ENCODE data around the gene GLRX3. TPM values are rescaled to one million over a fixed set of nuclear protein-coding genes. Genes with fewer than 3 reads are reported as not detected.

The GLRX3 gene
- total and polyA plus RNA-seq, 2 of the 13 experiments (the other 11 are each of a cell fraction or from before 2014, with no cell fraction given): 91.4 to 135 TPM

GRCh38 chr10:130190055-130190736, 54.0 kb downstream of the GLRX3 start (continued):
- TF ChIP-seq HMG20A (CRISPR knock-in tag; IDR thresholded peaks at IDR 0.05; ENCODE audit: borderline replicate concordance) (no peak), NRL (CRISPR knock-in tag; IDR thresholded peaks at IDR 0.05; ENCODE audit: borderline replicate concordance) (0 out of 2 replicates have a peak, but pooled peaks have one; percentile 17), ZNF749 (CRISPR knock-in tag; IDR thresholded peaks at IDR 0.05; ENCODE audit: borderline replicate concordance) (no peak; the same call in 1 of the 2 replicates), ZNF782 (CRISPR knock-in tag; IDR thresholded peaks at IDR 0.05; ENCODE audit: borderline replicate concordance) (no peak; the same call in 1 of the 2 replicates), SRSF9 (IDR thresholded peaks at IDR 0.05; ENCODE audit: borderline replicate concordance, insufficient read depth, low read depth, low read length, poor library complexity, severe bottlenecking) (no peak), GPN1 (CRISPR knock-in tag; IDR thresholded peaks at IDR 0.05; ENCODE audit: borderline replicate concordance) (no peak), TRIM22 (IDR thresholded peaks at IDR 0.05) (no peak), ZNF367 (CRISPR knock-in tag; IDR thresholded peaks at IDR 0.05; ENCODE audit: borderline replicate concordance) (peak; percentile 50; the same call in 1 of the 2 replicates), CCAR2 (optimal IDR thresholded peaks at IDR 0.05; ENCODE audit: low read depth, low read length) (no peak), STAT5B (CRISPR knock-in tag; IDR thresholded peaks at IDR 0.05) (no peak), FOXJ3 (CRISPR knock-in tag; IDR thresholded peaks at IDR 0.05; ENCODE audit: borderline replicate concordance) (no peak), ZNF790 (CRISPR knock-in tag; IDR thresholded peaks at IDR 0.05; ENCODE audit: borderline replicate concordance) (no peak), HIVEP1 (CRISPR knock-in tag; IDR thresholded peaks at IDR 0.05) (no peak; the same call in 1 of the 2 replicates), POGK (CRISPR knock-in tag; conservative IDR thresholded peaks at IDR 0.05) (peak; percentile 93), ZNF781 (CRISPR knock-in tag; IDR thresholded peaks at IDR 0.05; ENCODE audit: borderline replicate concordance, not compliant biosample characterization) (no peak), ZBTB33 (CRISPR knock-in tag; IDR thresholded peaks at IDR 0.05) (peak; percentile 81), KDM2A (CRISPR knock-in tag; IDR thresholded peaks at IDR 0.05; ENCODE audit: borderline replicate concordance, low read depth) (peak; percentile 98), SOX13 (IDR thresholded peaks at IDR 0.05) (no peak), SOX13 (CRISPR knock-in tag; conservative IDR thresholded peaks at IDR 0.05 in 1 of 2, IDR thresholded peaks at IDR 0.05 in 1 of 2) (peak in 1 of 2 experiments; percentile 28; a peak in 1 of 4 replicates), ZNF616 (CRISPR knock-in tag; IDR thresholded peaks at IDR 0.05; ENCODE audit: low read depth) (no peak), ZNF556 (CRISPR knock-in tag; IDR thresholded peaks at IDR 0.05; ENCODE audit: borderline replicate concordance) (0 out of 2 replicates have a peak, but pooled peaks have one; percentile 49), KAT8 (CRISPR knock-in tag; IDR thresholded peaks at IDR 0.05) (no peak), FOXP1 (IDR thresholded peaks at IDR 0.05) (no peak), FOXP1 (CRISPR knock-in tag; IDR thresholded peaks at IDR 0.05) (no peak), ZSCAN29 (CRISPR knock-in tag; conservative IDR thresholded peaks at IDR 0.05) (no peak), RARA (CRISPR knock-in tag; IDR thresholded peaks at IDR 0.05) (no peak)

Data from HepG2 (cell line).